HCT116 (cell line): ENCODE results near the gene ZNF57. TPM values are rescaled to one million over a fixed set of nuclear protein-coding genes. Genes with fewer than 3 reads are reported as not detected.

Experiments used
- ATAC-seq: fragments of 200-7000 bp; cut with Tn5 transposase; 2 replicates; pipeline ENCODE4 v1.9.1; 2020; ENCODE audit warnings: mild to moderate bottlenecking, moderate library complexity
- BruUV-seq: library from RNA; stranded (reverse); fragments of 400-500 nt; replicated peaks from 2 replicates; lab custom pipeline; 2021; lab: Mats Ljungman, UMichigan
- CTCF ChIA-PET: fragments of 300-600 bp; sonication (Branson Sonifier 250); formaldehyde crosslinking; loops from one replicate; lab custom pipeline; 2021; ENCODE audit warnings: antibody characterized with exemption; lab: Charles Lee
- POLR2A ChIA-PET: fragments of 300-600, 350-600 bp; sonication (Branson Sonifier 250); formaldehyde crosslinking; loops from one replicate; lab custom pipeline; 2021; ENCODE audit warnings: antibody characterized with exemption; lab: Charles Lee
- RAD21 ChIA-PET, 2 experiments: fragments of 300-600 bp; sonication (Branson Sonifier 250); formaldehyde crosslinking; loops; one replicate each; lab custom pipeline; 2023; ENCODE audit warnings: low total read pairs in 2 of 2; ENCODE audit not compliant: uncharacterized antibody in 2 of 2, unreplicated experiment in 2 of 2, low non-redundant PET in 1 of 2; lab: Charles Lee
- DNase-seq: peaks from one replicate; pipeline ENCODE4 v3.0.0-alpha.2; 2010; ENCODE audit warnings: low read depth, low spot score
- H2AFZ ChIP-seq: fragments of 200-600 bp; shearing (Covaris generic), sonication (generic); 2 replicates; pipeline ENCODE4 v1.6.1; 2017; ENCODE audit warnings: low read depth, mixed run types, mixed read lengths, antibody characterized with exemption, low read length; ENCODE audit not compliant: poor library complexity, severe bottlenecking
- H3K27ac ChIP-seq: 2 replicates; pipeline ENCODE4 v1.5.1; 2012; ENCODE audit warnings: low read depth, low read length
- H3K27me3 ChIP-seq: fragments of 200-600 bp; sonication (generic); 2 replicates; pipeline ENCODE4 v1.6.1; 2016; ENCODE audit warnings: mixed run types, low read length, mixed read lengths; ENCODE audit not compliant: insufficient read depth
- H3K36me3 ChIP-seq, 2 experiments: fragments of 200-500 bp in 1 of 2; fragments of 200-600 bp in 1 of 2; sonication (Bioruptor generic) in 1 of 2; sonication (generic) in 1 of 2; 2 replicates each; pipeline versions ENCODE4 v1.5.1 to v1.6.1; 2014 to 2016; ENCODE audit warnings: low read length in 2 of 2, inconsistent platforms in 1 of 2, mixed read lengths in 1 of 2, mixed run types in 1 of 2; ENCODE audit not compliant: insufficient read depth in 2 of 2, control insufficient read depth in 1 of 2
- H3K4me1 ChIP-seq, 2 experiments: fragments of 200-600 bp in 1 of 2; sonication (generic) in 1 of 2; 2 replicates each; pipeline versions ENCODE4 v1.5.1 to v1.6.1; 2012 to 2017; ENCODE audit warnings: low read length in 2 of 2, inconsistent platforms in 1 of 2, mild to moderate bottlenecking in 1 of 2, mixed read lengths in 1 of 2, mixed run types in 1 of 2, moderate library complexity in 1 of 2; ENCODE audit not compliant: insufficient read depth in 2 of 2, control insufficient read depth in 1 of 2
- H3K4me2 ChIP-seq: fragments of 200-600 bp; sonication (generic); 2 replicates; pipeline ENCODE4 v1.6.1; 2017; ENCODE audit warnings: mixed run types, low read length, mixed read lengths
- H3K4me3 ChIP-seq, 2 experiments: fragments of 200-600 bp in 1 of 2; sonication (generic) in 1 of 2; replicated peaks in 1 of 2; 2 replicates each; pipeline ENCODE4 v1.5.1; 2011 to 2016; ENCODE audit warnings: low read length in 2 of 2, control low read depth in 1 of 2, low read depth in 1 of 2, mild to moderate bottlenecking in 1 of 2, mixed read lengths in 1 of 2, mixed run types in 1 of 2
- H3K79me2 ChIP-seq: fragments of 200-600 bp; sonication (generic); 2 replicates; pipeline ENCODE4 v1.6.1; 2017; ENCODE audit warnings: mild to moderate bottlenecking, mixed run types, low read length, moderate library complexity, mixed read lengths; ENCODE audit not compliant: insufficient read depth
- H3K9ac ChIP-seq: fragments of 200-600 bp; sonication (generic); 2 replicates; pipeline ENCODE4 v1.6.1; 2016; ENCODE audit warnings: low read length, mixed read lengths
- H3K9me2 ChIP-seq: fragments of 200-600 bp; sonication (generic), shearing (Covaris generic); 2 replicates; pipeline ENCODE4 v1.6.1; 2017; ENCODE audit warnings: mixed run types, mild to moderate bottlenecking, moderate library complexity; ENCODE audit not compliant: insufficient read depth
- H3K9me3 ChIP-seq, 2 experiments: fragments of 200-500 bp in 1 of 2; fragments of 200-600 bp in 1 of 2; sonication (Bioruptor generic) in 1 of 2; sonication (generic) in 1 of 2; 2 replicates each; pipeline ENCODE4 v1.6.1; 2014 to 2017; ENCODE audit warnings: low read length in 2 of 2, mixed read lengths in 2 of 2, inconsistent platforms in 1 of 2, low read depth in 1 of 2, mild to moderate bottlenecking in 1 of 2, mixed run types in 1 of 2, moderate library complexity in 1 of 2; ENCODE audit not compliant: control insufficient read depth in 1 of 2, insufficient read depth in 1 of 2
- H4K20me1 ChIP-seq: fragments of 200-600 bp; sonication (generic), shearing (Covaris generic); 2 replicates; pipeline ENCODE4 v1.6.1; 2017; ENCODE audit warnings: mixed run types, mild to moderate bottlenecking, moderate library complexity; ENCODE audit not compliant: insufficient read depth
- CBX3 ChIP-seq: IDR thresholded peaks from 2 replicates; pipeline ENCODE4 v1.6.1; 2012; ENCODE audit warnings: low read depth
- CEBPB ChIP-seq: IDR thresholded peaks from 2 replicates; pipeline ENCODE4 v1.6.1; 2012; ENCODE audit warnings: low read depth
- CTCF ChIP-seq, 3 experiments: fragments of 200-600 bp in 1 of 3; sonication (generic) in 1 of 3; IDR thresholded peaks in 2 of 3; conservative IDR thresholded peaks in 1 of 3; 2 replicates each; pipeline ENCODE4 v1.5.1; 2012 to 2017; ENCODE audit warnings: low read depth in 2 of 3, low read length in 2 of 3, antibody characterized with exemption in 1 of 3, borderline replicate concordance in 1 of 3, control low read depth in 1 of 3, mild to moderate bottlenecking in 1 of 3, mixed read lengths in 1 of 3, mixed run types in 1 of 3, moderate library complexity in 1 of 3; ENCODE audit not compliant: insufficient read depth in 1 of 3
- EGR1 ChIP-seq: IDR thresholded peaks from 2 replicates; pipeline ENCODE4 v1.6.1; 2012; ENCODE audit warnings: low read depth
- EZH2 ChIP-seq: fragments of 200-600 bp; sonication (generic); IDR thresholded peaks from 2 replicates; pipeline ENCODE4 v1.6.1; 2017; ENCODE audit warnings: antibody characterized with exemption, mixed run types
- FOSL1 ChIP-seq: IDR thresholded peaks from 2 replicates; pipeline ENCODE4 v1.6.1; 2012; ENCODE audit warnings: low read depth
- POLR2AphosphoS5 ChIP-seq: IDR thresholded peaks from 2 replicates; pipeline ENCODE4 v1.6.1; 2011; ENCODE audit warnings: mild to moderate bottlenecking, low read depth, low read length, moderate library complexity
- ZBTB33 ChIP-seq: IDR thresholded peaks from 2 replicates; pipeline ENCODE4 v1.6.1; 2011; ENCODE audit warnings: mild to moderate bottlenecking, low read length, moderate library complexity; ENCODE audit not compliant: insufficient replicate concordance; ENCODE audit errors: extremely low read depth
- ZNF274 ChIP-seq: fragments of 200-500 bp; sonication (Bioruptor generic); IDR thresholded peaks from 2 replicates; pipeline ENCODE4 v1.6.1; 2014; ENCODE audit warnings: mild to moderate bottlenecking, low read depth, low read length, inconsistent platforms
- intact Hi-C: fragments of 100-400 bp; cut with micrococcal nuclease; formaldehyde crosslinking; loops from 2 replicates; pipeline ENCODE4 v1.10.0; 2022
- total RNA-seq: library from RNA; stranded (reverse); gene quantifications from one replicate; pipeline ENCODE4 v1.2.1, GENCODE V29; 2021; ENCODE audit not compliant: unreplicated experiment
- TF ChIP-seq, protein P1 (sequence below): IDR thresholded peaks from 2 replicates; pipeline ENCODE4 v1.6.1; 2012

The ZNF57 gene
- total RNA-seq, 1 experiment from 2014 or later: 8.3 TPM

DNA sequence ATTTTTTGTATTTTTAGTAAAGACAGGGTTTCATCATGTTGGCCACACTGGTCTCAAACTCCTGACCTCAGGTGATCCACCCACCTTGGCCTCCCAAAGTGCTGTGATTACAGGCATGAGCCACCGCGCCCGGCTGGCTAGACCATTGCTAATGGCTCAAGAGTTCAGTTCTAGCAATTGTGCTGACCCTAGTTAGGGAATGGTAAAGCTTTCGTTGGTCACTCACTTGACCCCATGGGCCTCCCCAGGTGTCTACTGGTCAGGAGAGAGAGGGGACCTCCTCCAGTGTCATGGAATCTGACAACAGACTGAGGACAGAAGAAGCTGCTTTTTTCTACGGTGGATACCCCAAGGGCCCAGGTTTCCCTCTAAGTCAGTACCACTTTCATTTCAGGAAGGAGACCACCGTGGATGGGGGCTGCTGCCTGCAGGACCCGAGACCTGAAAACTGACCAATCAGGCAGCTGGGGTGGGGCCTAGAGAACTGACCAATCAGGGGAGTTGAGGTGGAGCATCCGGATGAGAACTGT, 34.2 kb upstream of the ZNF57 start:
- Histone ChIP-seq H3K36me3 (no peaks in the 10 kb centered on the region), H3K4me2 (no peak overlapping the region), H3K27ac (no peak overlapping the region), H3K9me3 (peaks cover 0 to 10% of the 10 kb centered on the region in 2 experiments; a peak in 1 of 4 replicates), H3K79me2 (no peaks in the 10 kb centered on the region), H3K4me3 (no peak overlapping the region), H3K27me3 (no peaks in the 10 kb centered on the region), H3K4me1 (no peaks in the 10 kb centered on the region), H3K9ac (no peak overlapping the region), H3K9me2 (no peaks in the 10 kb centered on the region), H2AFZ (no peak overlapping the region), H4K20me1 (no peaks in the 10 kb centered on the region)
- no peak; the same call in 1 of the 2 replicates for ATAC-seq
- no TSS peak for BruUV-seq
- TF ChIP-seq CTCF (IDR thresholded peaks at IDR 0.05 in 2 of 3, conservative IDR thresholded peaks at IDR 0.05 in 1 of 3; ENCODE audit: borderline replicate concordance in 1 of 3, insufficient read depth in 1 of 3, low read depth in 2 of 3, low read length in 2 of 3) (no peak), POLR2AphosphoS5 (no peak), ZBTB33 (no peak), ZNF274 (no peak), CEBPB (no peak), FOSL1 (no peak), EZH2 (no peak), CBX3 (no peak), EGR1 (no peak)
- TF ChIP-seq, protein P1, sequence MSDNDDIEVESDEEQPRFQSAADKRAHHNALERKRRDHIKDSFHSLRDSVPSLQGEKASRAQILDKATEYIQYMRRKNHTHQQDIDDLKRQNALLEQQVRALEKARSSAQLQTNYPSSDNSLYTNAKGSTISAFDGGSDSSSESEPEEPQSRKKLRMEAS: no peak
- ChIA-PET RAD21 (no interaction called here), POLR2A (no interaction called here), CTCF (no interaction called here)
- no peak for DNase-seq
- intact Hi-C loops: no loop called here
